Activated CD8-positive, alpha-beta memory T cell treated with anti-CD3 and anti-CD28 coated beads, Interleukin-2, amount 10 ng/mL, durations not matched to agents 7 days and 5 days (primary cell): ENCODE data around the gene TBC1D5. TPM values are rescaled to one million over a fixed set of nuclear protein-coding genes. Genes with fewer than 3 reads are reported as not detected.

Source experiments
- ATAC-seq: fragments of 150-1000 bp; cut with Tn5 transposase; one replicate; pipeline ENCODE4 v1.10.0; 2021; ENCODE audit warnings: moderate library complexity
- CTCF ChIA-PET: fragments of 350-600 bp; sonication (Branson Sonifier 250); formaldehyde crosslinking; loops from one replicate; lab custom pipeline; 2021; ENCODE audit warnings: antibody characterized with exemption; lab: Charles Lee
- DNase-seq: peaks from one replicate; pipeline ENCODE4 v3.0.0-alpha.2; 2020
- H3K27ac Mint-ChIP-seq: one replicate; pipeline ENCODE4 v1.8.0; 2021; ENCODE audit warnings: mild to moderate bottlenecking, mixed read lengths
- H3K27me3 Mint-ChIP-seq: one replicate; pipeline ENCODE4 v1.8.0; 2021; ENCODE audit warnings: mixed read lengths
- H3K36me3 Mint-ChIP-seq: one replicate; pipeline ENCODE4 v1.8.0; 2021; ENCODE audit warnings: mild to moderate bottlenecking, mixed read lengths
- H3K4me1 Mint-ChIP-seq: one replicate; pipeline ENCODE4 v1.8.0; 2021; ENCODE audit warnings: mixed read lengths
- H3K4me3 Mint-ChIP-seq: one replicate; pipeline ENCODE4 v1.8.0; 2021; ENCODE audit warnings: mild to moderate bottlenecking, moderate library complexity, mixed read lengths
- H3K9me3 Mint-ChIP-seq: one replicate; pipeline ENCODE4 v1.8.0; 2022; ENCODE audit warnings: low read depth, mixed read lengths
- total RNA-seq, 2 experiments: library from RNA; stranded (reverse); gene quantifications; one replicate each; pipeline ENCODE4 v1.2.3, GENCODE V29; 2021

Gene TBC1D5
- total RNA-seq, 2 experiments from 2014 or later, result 54.3 to 58.9 TPM

GRCh38 chr3:17151598-17152373 is 590.6 kb downstream of the TBC1D5 start:
- peaks cover 74% of the 10 kb centered on the region for H3K4me1 Mint-ChIP-seq
- H3K4me3 Mint-ChIP-seq, result peak overlapping the region; percentile 59
- peaks cover 10% of the 10 kb centered on the region for H3K9me3 Mint-ChIP-seq
- peak overlapping the region; percentile 92 for H3K27ac Mint-ChIP-seq
- peak; percentile 98 for DNase-seq
- no peaks in the 10 kb centered on the region for H3K27me3 Mint-ChIP-seq
- H3K36me3 Mint-ChIP-seq, result peaks cover 45% of the 10 kb centered on the region
- CTCF ChIA-PET, result interaction anchor here (0.5 to 1.9 kb wide), 19 partner anchors 8 to 555 kb away, joined by 3 to 12 read pairs (median 3); partner anchors contain the start of gene PLCL2
- ATAC-seq, result peak; percentile 93

DNA sequence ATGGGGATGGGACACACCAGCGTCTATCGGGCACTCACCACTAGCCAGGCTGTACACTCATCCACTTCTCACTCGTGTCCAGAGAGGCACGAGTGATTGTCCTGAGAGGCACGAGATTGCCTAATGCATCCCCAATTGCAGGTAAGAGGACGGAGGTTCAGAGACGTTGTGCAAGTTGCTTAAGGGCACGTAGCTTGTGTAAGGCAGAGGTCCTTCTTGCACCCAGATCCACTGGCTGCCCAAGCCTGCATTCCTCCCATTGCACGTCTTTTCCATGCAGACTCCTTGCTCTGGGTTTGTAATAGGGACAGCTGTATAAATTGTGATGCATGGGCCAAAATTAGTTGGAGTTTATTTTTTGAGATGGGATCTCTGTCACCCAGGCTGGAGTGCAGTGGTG is 593.4 kb downstream of the TBC1D5 start:
- Mint-ChIP-seq H3K9me3 (peaks cover 12% of the 10 kb centered on the region), H3K4me3 (no peak overlapping the region), H3K27me3 (no peaks in the 10 kb centered on the region), H3K27ac (no peak overlapping the region), H3K36me3 (peaks cover 38% of the 10 kb centered on the region), H3K4me1 (peaks cover 65% of the 10 kb centered on the region)
- no peak for DNase-seq
- no peak for ATAC-seq
- CTCF ChIA-PET, result interaction anchor here (1.3 kb wide), 1 partner anchor 265 kb away, joined by 4 read pairs; the partner anchor contains the start of gene PLCL2

GRCh38 chr3:17144665-17144993 is 597.8 kb downstream of the TBC1D5 start:
- Mint-ChIP-seq H3K27ac (no peak overlapping the region), H3K9me3 (peaks cover 2% of the 10 kb centered on the region), H3K4me1 (peaks cover 29% of the 10 kb centered on the region), H3K4me3 (no peak overlapping the region), H3K36me3 (peaks cover 6% of the 10 kb centered on the region), H3K27me3 (peaks cover 4% of the 10 kb centered on the region)
- ATAC-seq (peak; percentile 77), DNase-seq (no peak)
- CTCF ChIA-PET, result interaction anchor here (0.7 kb wide), 1 partner anchor 543 kb away, joined by 3 read pairs; no protein-coding TSS in a partner anchor

GRCh38 chr3:17143893-17144664 is 598.4 kb downstream of the TBC1D5 start:
- ATAC-seq (no peak), DNase-seq (no peak)
- Mint-ChIP-seq H3K9me3 (peaks cover 2% of the 10 kb centered on the region), H3K27me3 (peaks cover 4% of the 10 kb centered on the region), H3K27ac (no peak overlapping the region), H3K4me1 (peaks cover 31% of the 10 kb centered on the region), H3K4me3 (no peak overlapping the region), H3K36me3 (peaks cover 6% of the 10 kb centered on the region)
- CTCF ChIA-PET, result no interaction called here

DNA sequence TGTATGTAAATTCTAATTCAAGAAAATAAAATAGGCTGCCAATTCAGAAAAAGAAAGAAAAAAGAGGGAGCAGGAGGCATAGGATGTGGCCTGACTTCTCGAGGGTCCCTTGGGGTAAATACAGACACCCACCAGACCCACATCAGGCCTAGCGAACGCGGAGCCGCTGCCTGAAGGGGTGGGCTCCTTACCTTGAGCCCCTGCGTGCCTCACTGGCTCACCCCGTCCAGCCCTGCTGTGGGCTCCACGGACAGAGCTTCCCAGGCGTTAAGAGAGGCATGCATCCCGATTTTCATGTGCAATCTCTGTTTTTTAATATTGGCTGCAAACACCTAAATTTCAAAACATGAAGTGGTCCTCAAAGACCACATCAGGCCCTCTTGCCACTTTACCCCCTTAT is 599.9 kb downstream of the TBC1D5 start:
- peaks cover 2% of the 10 kb centered on the region for H3K9me3 Mint-ChIP-seq
- ATAC-seq (no peak), DNase-seq (no peak)
- H3K4me3 Mint-ChIP-seq, result no peak overlapping the region
- H3K36me3 Mint-ChIP-seq, result peaks cover 6% of the 10 kb centered on the region
- CTCF ChIA-PET, result no interaction called here
- no peak overlapping the region for H3K27ac Mint-ChIP-seq
- peaks cover 26% of the 10 kb centered on the region for H3K4me1 Mint-ChIP-seq
- peaks cover 4% of the 10 kb centered on the region for H3K27me3 Mint-ChIP-seq

GRCh38 chr3:17141699-17142098 is 600.7 kb downstream of the TBC1D5 start:
- Mint-ChIP-seq H3K4me3 (no peak overlapping the region), H3K27me3 (peaks cover 4% of the 10 kb centered on the region), H3K4me1 (peaks cover 26% of the 10 kb centered on the region), H3K36me3 (peaks cover 6% of the 10 kb centered on the region), H3K27ac (no peak overlapping the region), H3K9me3 (peaks cover 2% of the 10 kb centered on the region)
- CTCF ChIA-PET, result no interaction called here
- ATAC-seq (no peak), DNase-seq (no peak)

GRCh38 chr3:17140670-17141505 is 601.5 kb downstream of the TBC1D5 start:
- CTCF ChIA-PET, result no interaction called here
- ATAC-seq, result no peak
- H3K4me3 Mint-ChIP-seq, result no peak overlapping the region

DNA sequence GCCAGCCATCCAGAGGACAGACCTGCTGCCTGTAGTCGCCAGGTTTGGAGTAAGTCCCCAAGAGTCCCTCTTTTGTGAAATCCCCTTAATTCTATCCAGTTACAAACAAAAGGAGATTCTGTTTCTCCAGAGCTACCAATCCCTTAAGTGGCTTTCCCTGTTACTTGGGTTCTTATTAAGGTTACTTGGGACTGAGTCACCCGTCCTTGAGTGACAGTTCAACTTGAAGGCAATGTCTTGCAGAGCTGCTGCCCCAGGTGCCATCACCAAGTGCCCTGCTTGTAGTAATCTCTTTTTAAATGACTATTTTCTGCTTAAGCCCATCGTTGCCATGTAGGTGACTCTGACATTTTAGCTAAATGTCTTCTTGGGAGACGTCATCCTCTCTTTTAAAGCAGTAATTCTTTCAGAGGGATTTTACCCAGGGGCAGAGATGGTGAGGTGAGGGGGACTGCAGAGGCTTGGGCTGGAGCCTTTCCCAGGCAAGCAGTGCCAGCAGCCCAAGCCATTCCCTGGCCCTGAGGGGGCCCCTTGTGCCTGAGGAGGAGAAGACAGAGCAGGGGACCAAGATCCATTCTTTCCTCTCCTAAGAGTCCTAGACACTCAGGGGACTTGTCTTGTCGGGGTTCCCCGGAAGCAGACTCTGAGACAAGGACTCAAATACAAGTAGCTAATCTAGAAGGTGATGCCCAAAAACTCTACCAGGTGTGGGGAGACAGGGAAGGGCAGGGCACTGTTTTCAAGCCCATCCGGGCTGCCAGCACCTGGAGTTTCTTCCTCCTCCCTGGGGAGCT is 604.0 kb downstream of the TBC1D5 start:
- H3K27me3 Mint-ChIP-seq, result peaks cover 4% of the 10 kb centered on the region
- DNase-seq, result no peak
- no peak overlapping the region for H3K27ac Mint-ChIP-seq
- H3K4me3 Mint-ChIP-seq, result no peak overlapping the region
- H3K4me1 Mint-ChIP-seq, result peaks cover 7% of the 10 kb centered on the region
- CTCF ChIA-PET, result interaction anchor here (0.9 kb wide), 1 partner anchor 12 kb away, joined by 3 read pairs; no protein-coding TSS in a partner anchor
- peaks cover 2% of the 10 kb centered on the region for H3K36me3 Mint-ChIP-seq
- ATAC-seq, result no peak
- H3K9me3 Mint-ChIP-seq, result peaks cover 3% of the 10 kb centered on the region

More at GRCh38 chr3:17140670-17141505, 601.5 kb downstream of the TBC1D5 start:
- H3K4me1 Mint-ChIP-seq, result peaks cover 20% of the 10 kb centered on the region
- no peaks in the 10 kb centered on the region for H3K9me3 Mint-ChIP-seq
- DNase-seq, result no peak
- peaks cover 2% of the 10 kb centered on the region for H3K36me3 Mint-ChIP-seq
- peaks cover 4% of the 10 kb centered on the region for H3K27me3 Mint-ChIP-seq
- H3K27ac Mint-ChIP-seq, result no peak overlapping the region

- ATAC-seq, result no peak
- DNase-seq, result no peak
- Mint-ChIP-seq H3K4me3 (no peak overlapping the region), H3K9me3 (peaks cover 3% of the 10 kb centered on the region), H3K4me1 (peaks cover 7% of the 10 kb centered on the region), H3K27me3 (peaks cover 4% of the 10 kb centered on the region), H3K36me3 (no peaks in the 10 kb centered on the region), H3K27ac (no peak overlapping the region)
- CTCF ChIA-PET, result no interaction called here
Observed at GRCh38 chr3:17137321-17137826, 605.1 kb downstream of the TBC1D5 start.

DNA sequence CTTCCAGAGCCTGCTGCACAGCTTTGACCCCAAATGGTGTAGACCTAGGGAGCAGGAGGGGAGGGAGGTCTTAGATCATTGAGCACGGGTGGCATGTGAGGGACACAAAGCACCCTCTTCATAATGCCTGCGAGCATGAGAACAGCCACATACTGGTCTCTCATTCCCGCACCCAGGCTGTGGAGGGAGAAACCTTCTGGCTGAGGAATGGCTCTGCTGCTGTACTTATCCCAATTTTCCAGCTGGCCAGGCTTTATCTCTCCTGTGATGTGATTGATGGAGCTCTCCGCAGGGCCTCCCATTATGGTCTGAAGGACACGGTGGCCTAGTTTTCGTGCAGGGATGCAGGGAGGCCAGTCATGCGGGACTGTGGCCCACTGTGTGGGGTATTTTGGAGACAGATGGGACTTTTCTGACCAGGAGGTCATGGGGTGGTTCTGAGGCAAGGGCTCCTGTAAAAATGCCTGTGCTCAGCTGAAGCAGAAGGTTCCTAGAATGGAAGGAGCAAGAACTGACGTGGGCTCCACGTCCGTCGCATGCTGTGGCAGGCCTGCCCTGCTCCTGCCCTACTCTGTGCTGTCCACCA is 606.2 kb downstream of the TBC1D5 start:
- Mint-ChIP-seq H3K27me3 (peaks cover 4% of the 10 kb centered on the region), H3K4me1 (peaks cover 4% of the 10 kb centered on the region), H3K9me3 (peaks cover 3% of the 10 kb centered on the region), H3K4me3 (no peak overlapping the region), H3K36me3 (no peaks in the 10 kb centered on the region), H3K27ac (no peak overlapping the region)
- CTCF ChIA-PET, result no interaction called here
- peak; percentile 36 for DNase-seq
- no peak for ATAC-seq

GRCh38 chr3:17135696-17136095 is 606.7 kb downstream of the TBC1D5 start:
- Mint-ChIP-seq H3K4me1 (peaks cover 3% of the 10 kb centered on the region), H3K9me3 (peaks cover 5% of the 10 kb centered on the region), H3K27ac (no peak overlapping the region), H3K4me3 (no peak overlapping the region), H3K36me3 (no peaks in the 10 kb centered on the region), H3K27me3 (peaks cover 4% of the 10 kb centered on the region)
- DNase-seq, result peak; percentile 16
- CTCF ChIA-PET, result no interaction called here
- ATAC-seq, result no peak
